Cortex of kidney (tissue), 1 donor: ENCODE data around the gene HNRNPA1.
"Not testable (repeated sequence)": the region's sequence is repeated elsewhere in the genome, so short reads cannot be mapped to it uniquely, and the experiment has no call there.

ENCODE experiments used
- DNase-seq: peaks from one replicate; lab custom pipeline; 2025; lab: John Stamatoyannopoulos, UW

HNRNPA1 gene

DNA sequence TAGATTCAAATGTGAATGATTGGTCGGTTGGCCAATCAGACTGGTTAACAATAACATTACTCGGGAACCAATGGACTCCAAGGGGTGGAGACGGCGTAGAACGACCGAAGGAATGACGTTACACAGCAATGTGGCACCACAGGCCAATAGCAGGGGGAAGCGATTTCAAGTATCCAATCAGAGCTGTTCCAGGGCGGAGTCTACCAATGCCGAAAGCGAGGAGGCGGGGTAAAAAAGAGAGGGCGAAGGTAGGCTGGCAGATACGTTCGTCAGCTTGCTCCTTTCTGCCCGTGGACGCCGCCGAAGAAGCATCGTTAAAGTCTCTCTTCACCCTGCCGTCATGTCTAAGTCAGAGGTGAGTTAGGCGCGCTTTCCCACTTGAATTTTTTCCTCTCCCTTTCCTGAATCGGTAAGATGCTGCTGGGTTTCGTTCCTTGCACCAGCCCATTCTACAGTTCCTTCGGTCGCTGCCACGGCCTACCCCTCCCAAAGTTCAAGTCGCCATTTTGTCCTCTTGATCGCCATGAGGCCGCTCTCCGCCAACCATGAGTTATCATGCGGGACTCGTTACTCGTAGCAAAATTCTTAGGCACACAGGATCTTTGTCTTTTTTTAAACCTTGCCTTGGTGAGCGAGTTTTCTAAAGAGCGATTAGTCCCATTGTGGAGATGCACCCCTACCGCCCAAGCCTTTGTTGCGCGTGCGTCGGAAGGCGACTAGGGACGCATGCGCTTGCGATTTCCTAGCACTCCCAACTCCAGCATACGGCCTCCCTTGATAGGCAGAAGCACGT, at the start of gene HNRNPA1:
Gene HNRNPA1 (plus strand): TSS at position 259 of the 793 bp plus-strand sequence. CDS start 82 bp downstream, at position 341.
- DNase-seq, result no peak

- not testable (repeated sequence) for DNase-seq
Observed at GRCh38 chr12:54231269-54231668, 49.3 kb upstream of the HNRNPA1 start.

DNA sequence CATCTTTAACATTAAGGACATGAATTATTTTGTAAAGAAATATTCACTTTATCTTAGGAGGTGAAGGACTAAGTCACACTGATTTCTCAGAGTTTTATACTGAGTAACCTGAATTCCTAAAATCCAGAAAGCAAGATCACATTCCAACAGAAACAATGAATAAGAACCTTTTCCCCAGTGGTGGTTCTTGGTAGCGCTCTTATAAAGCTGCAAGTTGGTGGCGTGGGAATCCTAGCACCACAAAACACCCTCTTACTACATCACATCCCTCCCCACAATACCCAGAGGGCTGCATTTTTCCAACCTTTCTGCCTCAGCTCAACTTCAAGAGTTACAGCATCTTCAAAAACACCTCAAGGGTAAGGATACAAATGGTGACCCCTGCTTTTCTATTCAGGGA, 47.7 kb upstream of the HNRNPA1 start:
- DNase-seq, result no peak

DNA sequence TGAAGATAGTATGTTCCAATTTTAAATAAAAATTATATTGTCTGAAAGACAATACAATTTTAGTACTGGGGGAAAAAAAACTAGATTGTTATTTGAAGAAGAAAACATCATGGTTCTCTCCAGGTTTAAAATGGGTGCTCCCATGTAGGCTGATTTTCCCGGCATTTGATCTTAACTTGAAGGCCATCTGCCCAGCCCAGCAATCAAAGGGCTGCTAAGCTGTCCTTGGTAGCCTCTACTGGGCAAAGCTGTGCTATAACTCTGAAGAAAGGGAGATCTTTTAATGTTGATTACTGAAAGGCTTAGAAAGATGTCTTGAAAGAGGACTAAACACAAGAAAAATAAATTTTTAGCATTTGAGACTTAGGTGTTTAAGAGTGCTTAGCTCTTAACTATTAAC, 42.0 kb upstream of the HNRNPA1 start:
- no peak for DNase-seq

DNA sequence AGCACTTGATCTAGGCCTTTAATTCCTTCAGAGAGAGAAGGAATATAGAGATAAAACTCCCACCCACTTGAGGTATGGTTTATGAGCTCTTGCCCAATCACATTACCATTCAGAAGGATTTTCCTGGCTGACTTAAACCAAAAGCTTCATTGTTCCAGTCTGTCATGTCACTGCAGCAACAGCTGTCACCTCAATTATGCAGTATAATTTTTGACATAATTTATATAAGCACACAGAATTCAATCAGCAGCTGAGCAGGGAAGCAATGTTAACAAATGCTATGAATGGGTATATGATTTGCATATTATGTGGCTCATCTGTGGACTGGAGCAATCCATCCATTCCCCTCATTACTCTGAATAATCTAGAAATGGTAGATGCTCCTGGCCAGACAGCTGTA, 40.9 kb upstream of the HNRNPA1 start:
- no peak for DNase-seq

DNA sequence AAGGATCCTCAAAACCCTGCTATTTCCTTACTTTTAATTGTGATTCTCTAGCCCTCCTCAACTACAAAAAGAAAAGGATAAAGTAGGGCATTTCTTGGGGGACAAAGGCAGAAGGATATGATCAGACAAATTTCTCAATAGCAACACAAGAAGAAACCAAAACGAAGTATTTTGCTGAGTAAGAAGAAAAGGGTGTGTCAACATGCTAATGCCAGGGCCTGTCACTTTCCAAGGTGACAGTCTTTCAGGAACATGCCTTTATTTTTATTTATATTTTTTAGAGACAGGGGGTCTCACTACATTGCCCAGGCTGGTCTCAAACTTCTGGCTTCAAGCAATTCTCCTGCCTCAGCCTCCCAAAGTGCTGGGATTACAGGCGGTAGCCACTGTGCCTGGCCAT, 40.4 kb upstream of the HNRNPA1 start:
- no peak for DNase-seq

GRCh38 chr12:54240971-54241588, 39.4 kb upstream of the HNRNPA1 start:
- no peak for DNase-seq

DNA sequence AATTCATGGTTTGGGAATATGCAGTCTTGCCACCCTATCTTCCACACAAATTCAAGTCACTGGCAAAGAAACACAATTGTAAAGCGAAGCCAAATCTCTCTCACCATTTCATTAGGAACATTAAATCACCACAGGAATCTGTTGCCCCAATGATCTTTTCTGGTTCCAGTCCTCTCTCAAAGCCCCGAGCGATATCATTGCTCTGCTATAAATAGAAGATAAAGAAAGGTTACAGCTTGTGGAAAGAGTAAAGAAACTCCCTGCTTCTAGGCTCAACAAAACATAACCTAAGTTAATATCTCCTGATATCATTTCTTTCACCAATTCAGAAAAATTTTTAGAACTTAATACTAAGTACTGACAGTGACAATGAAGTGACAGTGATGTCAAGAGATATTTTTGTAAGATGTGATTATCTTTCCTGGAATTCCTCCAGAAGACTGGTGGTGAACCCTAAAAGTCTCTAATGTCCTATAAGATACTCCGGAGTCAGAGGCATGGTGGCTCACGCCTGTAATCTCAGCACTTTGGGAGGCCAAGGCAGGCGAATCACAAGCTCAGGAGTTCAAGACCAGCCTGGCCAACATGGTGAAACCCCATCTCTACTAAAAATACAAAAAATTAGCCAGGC, 34.4 kb upstream of the HNRNPA1 start:
- no peak for DNase-seq

- DNase-seq, result no peak
Observed at GRCh38 chr12:54249489-54249888, 31.0 kb upstream of the HNRNPA1 start.

DNA sequence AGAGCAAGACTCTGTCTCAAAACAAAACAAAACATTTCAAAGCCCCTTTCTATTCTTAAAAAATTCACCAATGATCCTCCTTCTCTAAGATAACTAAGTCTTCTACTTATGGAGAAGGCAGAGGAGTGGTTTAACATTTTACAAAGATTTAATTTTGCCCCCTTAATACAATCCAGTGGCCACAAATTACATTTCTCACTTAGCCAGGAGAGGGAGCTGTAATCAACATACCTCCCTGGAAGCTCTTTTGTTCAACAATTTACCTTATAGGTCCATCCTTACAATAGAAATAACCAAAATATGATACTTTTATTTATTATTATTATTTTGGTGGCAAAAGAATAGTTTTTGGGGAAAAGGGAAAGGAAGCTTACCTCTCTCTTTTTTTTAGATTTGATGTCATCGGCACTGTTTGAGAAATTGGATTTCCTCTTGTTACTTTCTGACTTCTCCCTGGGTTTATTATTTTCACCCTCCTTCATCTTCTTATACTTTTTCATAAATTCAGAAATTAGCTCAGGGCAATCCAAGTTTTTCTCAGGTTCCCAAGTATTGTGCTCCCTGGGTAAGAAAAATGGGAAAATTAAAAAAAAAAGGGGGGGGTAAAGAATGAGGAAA, 28.8 kb upstream of the HNRNPA1 start:
- DNase-seq, result no peak

GRCh38 chr12:54253240-54253639, 27.3 kb upstream of the HNRNPA1 start:
- no peak for DNase-seq

DNA sequence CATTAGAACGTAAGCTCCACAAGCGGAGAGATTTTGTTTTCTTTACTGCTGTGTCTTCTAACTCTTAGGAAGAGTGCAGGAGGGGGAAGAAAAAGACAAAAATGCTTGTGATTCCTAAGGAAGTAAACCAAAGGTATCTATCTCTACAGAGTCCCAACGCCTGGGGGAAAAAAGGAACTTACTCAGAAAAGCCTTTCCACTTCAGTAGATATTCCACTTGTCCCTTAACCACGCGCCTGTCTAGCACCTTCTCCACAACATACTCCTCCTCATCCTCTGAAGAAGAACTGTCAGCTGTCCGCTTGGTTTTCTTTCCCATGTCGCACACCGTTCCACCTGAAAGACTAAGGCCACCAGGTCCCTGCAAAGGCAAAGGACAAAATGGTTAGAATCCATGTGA, 23.2 kb upstream of the HNRNPA1 start:
- no peak for DNase-seq

DNA sequence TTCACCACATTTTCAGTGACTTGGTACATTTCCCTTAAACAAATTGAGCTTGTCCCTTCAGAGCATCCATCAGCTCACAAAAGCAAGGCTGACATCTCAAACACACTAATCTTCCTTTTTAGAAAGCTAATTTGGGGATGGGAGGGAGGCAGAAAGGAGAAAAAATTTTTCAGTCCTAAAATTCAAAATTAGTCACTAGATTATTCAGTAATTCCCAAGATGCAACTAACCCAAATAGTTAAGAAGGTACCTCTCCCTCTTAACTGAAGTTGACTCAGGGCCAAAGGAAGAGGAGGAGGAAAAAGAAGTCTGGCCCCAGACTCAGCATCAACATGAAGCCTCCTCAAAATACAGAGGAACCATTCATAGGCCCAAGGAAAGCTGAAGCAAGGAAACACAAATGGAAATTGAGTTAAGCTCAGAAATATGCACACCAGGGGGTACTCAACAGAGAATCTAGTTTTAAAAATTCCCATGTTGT, 22.3 kb upstream of the HNRNPA1 start:
- no peak for DNase-seq

DNA sequence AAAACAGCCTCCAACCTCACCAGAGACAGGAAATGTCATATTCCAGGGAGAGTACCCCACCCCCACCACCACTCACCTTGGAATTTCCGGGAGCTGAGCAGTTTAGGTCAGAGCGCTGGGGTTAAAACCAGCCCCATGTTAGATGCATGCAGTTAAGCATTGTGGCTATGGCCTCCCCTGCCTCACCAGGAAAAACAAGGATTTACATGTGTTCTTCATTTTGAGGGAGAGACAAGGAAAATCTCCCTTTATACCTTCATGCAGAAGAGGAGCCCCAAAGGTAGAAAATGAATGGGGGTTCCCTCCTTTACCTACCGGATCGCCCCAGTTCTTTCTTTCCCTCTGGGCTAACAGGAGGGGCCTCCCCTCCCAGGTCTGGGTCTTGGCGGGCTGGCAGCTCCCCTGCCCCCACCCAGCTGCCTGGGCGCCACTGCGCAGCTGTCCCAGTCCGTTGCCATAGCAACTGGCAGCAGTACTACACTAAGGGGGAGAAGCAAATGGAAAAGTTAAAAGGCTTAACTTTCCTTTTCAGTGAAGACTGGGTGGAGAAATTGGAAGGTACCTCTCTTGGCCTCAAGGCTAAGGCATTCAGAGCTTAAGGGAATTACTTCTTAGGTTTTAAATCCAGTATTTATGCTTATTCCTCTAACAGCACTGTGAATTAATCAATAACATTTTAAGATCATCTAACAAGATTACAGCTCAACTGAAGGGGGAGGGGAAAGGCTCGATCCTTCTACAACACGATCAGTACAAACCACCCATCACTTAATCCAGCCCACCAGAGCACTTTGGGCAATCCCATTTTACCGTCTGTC, 21.1 kb upstream of the HNRNPA1 start:
- DNase-seq, result no peak

GRCh38 chr12:54261815-54262402, 18.6 kb upstream of the HNRNPA1 start:
- no peak for DNase-seq

- no peak for DNase-seq
Observed at GRCh38 chr12:54262403-54262925, 18.1 kb upstream of the HNRNPA1 start.

DNA sequence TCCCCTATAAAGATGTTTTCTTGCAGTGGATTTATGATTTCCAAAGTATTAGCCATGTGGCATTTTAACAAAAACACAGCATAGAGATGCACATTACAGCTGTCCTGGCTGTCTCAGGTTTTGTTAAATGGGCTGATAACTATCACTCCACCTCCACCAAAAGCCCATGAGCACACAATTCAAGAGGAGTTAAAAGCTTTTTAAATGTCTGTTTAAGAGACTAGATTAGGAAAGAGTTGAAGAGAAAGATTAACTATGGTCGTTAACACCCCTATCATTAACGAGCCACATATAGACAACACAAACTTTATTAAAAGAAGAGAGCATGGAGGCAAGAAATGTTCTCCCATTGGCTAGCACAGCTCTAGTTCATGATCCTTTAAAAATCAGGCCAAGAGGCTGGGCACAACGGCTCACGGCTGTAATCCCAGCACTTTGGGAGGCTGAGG, 15.1 kb upstream of the HNRNPA1 start:
- no peak for DNase-seq

- DNase-seq, result no peak
Observed at GRCh38 chr12:54266852-54267251, 13.7 kb upstream of the HNRNPA1 start.

GRCh38 chr12:54270345-54270744, 10.2 kb upstream of the HNRNPA1 start:
- no peak for DNase-seq

DNA sequence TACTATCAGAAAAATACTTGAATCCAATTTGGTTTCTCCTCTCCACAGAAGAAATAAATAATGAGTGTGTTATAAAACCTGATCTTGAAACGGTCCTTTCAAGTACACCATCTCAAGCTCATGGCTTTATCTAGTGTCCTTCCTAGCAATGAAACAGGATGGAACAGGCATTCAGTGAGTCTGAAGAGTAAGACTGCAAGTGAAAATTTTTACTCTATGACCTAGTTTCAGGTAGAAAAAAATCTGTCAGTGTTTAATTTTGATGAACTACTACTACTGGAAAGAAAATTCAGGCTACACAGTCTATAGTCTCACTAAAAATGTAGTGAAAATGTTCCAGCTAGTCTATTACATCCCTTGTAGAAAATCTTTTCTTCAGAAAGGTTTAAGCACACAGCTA, 8.3 kb upstream of the HNRNPA1 start:
- DNase-seq, result no peak

GRCh38 chr12:54273981-54274380, 6.5 kb upstream of the HNRNPA1 start:
- no peak for DNase-seq
